Activated B cell treated with CpG ODN at 0.5 μM for 24 hours (primary cell): ENCODE measurements around the gene RPL9. TPM values are rescaled to one million over a fixed set of nuclear protein-coding genes. Genes with fewer than 3 reads are reported as not detected.
"Not testable (repeated sequence)": the region's sequence is repeated elsewhere in the genome, so short reads cannot be mapped to it uniquely, and the experiment has no call there.

Source experiments
- ATAC-seq: fragments of 200-7000 bp; cut with Tn5 transposase; one replicate; pipeline ENCODE4 v1.10.0; 2021; ENCODE audit warnings: low read depth, mild to moderate bottlenecking, moderate library complexity
- CTCF ChIA-PET: fragments of 350-600 bp; sonication (Branson Sonifier 250); formaldehyde crosslinking; loops from one replicate; lab custom pipeline; 2021; ENCODE audit warnings: antibody characterized with exemption; lab: Charles Lee
- POLR2A ChIA-PET: fragments of 350-600 bp; sonication (Branson Sonifier 250); formaldehyde crosslinking; loops from one replicate; lab custom pipeline; 2021; ENCODE audit warnings: antibody characterized with exemption; lab: Charles Lee
- DNase-seq: peaks from one replicate; pipeline ENCODE4 v3.0.0; 2022
- H3K27ac Mint-ChIP-seq: one replicate; pipeline ENCODE4 v1.8.0; 2020; ENCODE audit warnings: mixed read lengths
- H3K27me3 Mint-ChIP-seq: one replicate; pipeline ENCODE4 v1.8.0; 2021; ENCODE audit warnings: mixed read lengths
- H3K36me3 Mint-ChIP-seq: one replicate; pipeline ENCODE4 v1.8.0; 2021; ENCODE audit warnings: low read depth, mixed read lengths
- H3K4me1 Mint-ChIP-seq: one replicate; pipeline ENCODE4 v1.8.0; 2021; ENCODE audit warnings: mixed read lengths
- H3K4me3 Mint-ChIP-seq: one replicate; pipeline ENCODE4 v1.8.0; 2020; ENCODE audit warnings: mild to moderate bottlenecking, mixed read lengths
- H3K9me3 Mint-ChIP-seq: one replicate; pipeline ENCODE4 v1.8.0; 2020; ENCODE audit warnings: mixed read lengths
- intact Hi-C: fragments of 100-400 bp; cut with micrococcal nuclease; formaldehyde crosslinking; loops from one replicate; pipeline ENCODE4 v1.15.1; 2024
- total RNA-seq: library from RNA; stranded (reverse); gene quantifications from 2 replicates; pipeline ENCODE4 v1.2.3, GENCODE V29; 2022
- TF ChIP-seq, protein P1 (sequence below): fragments of 200-600 bp; IDR thresholded peaks from one replicate; pipeline ENCODE4 v1.8.0; 2022; ENCODE audit warnings: antibody characterized with exemption, mild to moderate bottlenecking

Gene RPL9
- total RNA-seq, 1 donor from 2014 or later: 2,632 TPM

DNA sequence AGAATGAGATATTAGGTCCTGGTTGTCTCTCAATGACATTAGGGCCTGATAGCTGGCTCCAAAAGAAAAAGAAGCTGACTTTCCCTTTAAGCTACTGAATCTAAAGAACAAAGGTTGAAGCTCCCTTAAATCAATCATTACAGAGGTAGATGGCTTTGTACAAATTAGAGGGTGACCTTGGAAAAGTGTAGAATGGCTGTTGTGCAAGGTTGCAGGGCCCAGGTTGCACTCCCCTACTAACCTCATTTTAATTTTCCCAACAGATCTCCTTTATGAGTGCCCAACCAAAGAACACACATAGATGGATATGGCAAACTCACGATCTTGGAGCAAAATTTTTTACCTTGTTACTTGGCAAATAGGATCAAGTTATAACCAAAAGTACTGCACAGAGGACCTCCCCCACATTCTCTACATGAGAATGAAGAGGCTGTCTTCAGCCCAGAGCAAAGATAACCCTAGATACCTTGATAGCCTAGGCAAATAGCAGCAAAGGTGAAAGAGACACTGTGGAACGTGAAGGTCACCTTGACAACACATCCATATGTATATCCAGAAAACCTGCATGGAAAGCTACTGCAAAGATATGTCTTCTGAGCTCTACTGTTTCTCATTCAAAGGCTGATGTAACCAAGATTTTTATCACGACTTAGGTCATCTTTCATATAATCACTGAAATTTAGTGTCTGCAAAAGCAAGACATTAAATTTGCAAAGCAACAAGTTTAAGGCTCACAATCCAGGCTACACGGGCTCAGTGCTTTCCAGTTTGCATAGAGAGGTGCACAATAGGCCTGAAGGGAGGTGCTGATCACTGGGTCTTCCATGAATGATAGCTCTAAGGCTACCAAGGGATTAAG lies 29.0 kb downstream of the RPL9 start:
- no peaks in the 10 kb centered on the region for H3K9me3 Mint-ChIP-seq
- CTCF ChIA-PET: no interaction called here
- POLR2A ChIA-PET: interaction anchor here (0.6 kb wide), 1 partner anchor 1347 kb away, joined by 3 read pairs; no protein-coding TSS in a partner anchor

GRCh38 chr4:39427520-39428114 lies 31.1 kb downstream of the RPL9 start:
- no peak for DNase-seq
- no peaks in the 10 kb centered on the region for H3K4me1 Mint-ChIP-seq
- H3K4me3 Mint-ChIP-seq: no peak overlapping the region
- H3K27me3 Mint-ChIP-seq: no peaks in the 10 kb centered on the region
- ChIA-PET CTCF (no interaction called here), POLR2A (interaction anchor here (0.6 kb wide), 1 partner anchor 105 kb away, joined by 3 read pairs; no protein-coding TSS in a partner anchor)
- TF ChIP-seq, protein P1, sequence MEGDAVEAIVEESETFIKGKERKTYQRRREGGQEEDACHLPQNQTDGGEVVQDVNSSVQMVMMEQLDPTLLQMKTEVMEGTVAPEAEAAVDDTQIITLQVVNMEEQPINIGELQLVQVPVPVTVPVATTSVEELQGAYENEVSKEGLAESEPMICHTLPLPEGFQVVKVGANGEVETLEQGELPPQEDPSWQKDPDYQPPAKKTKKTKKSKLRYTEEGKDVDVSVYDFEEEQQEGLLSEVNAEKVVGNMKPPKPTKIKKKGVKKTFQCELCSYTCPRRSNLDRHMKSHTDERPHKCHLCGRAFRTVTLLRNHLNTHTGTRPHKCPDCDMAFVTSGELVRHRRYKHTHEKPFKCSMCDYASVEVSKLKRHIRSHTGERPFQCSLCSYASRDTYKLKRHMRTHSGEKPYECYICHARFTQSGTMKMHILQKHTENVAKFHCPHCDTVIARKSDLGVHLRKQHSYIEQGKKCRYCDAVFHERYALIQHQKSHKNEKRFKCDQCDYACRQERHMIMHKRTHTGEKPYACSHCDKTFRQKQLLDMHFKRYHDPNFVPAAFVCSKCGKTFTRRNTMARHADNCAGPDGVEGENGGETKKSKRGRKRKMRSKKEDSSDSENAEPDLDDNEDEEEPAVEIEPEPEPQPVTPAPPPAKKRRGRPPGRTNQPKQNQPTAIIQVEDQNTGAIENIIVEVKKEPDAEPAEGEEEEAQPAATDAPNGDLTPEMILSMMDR: no peak
- ATAC-seq: no peak
- intact Hi-C loops: no loop called here
- no peaks in the 10 kb centered on the region for H3K36me3 Mint-ChIP-seq
- no peaks in the 10 kb centered on the region for H3K9me3 Mint-ChIP-seq
- no peak overlapping the region for H3K27ac Mint-ChIP-seq

More for the DNA sequence above, 29.0 kb downstream of the RPL9 start:
- intact Hi-C loops: no loop called here
- Mint-ChIP-seq H3K4me3 (no peak overlapping the region), H3K27me3 (no peaks in the 10 kb centered on the region), H3K27ac (no peak overlapping the region), H3K36me3 (no peaks in the 10 kb centered on the region), H3K4me1 (no peaks in the 10 kb centered on the region)
- DNase-seq: no peak
- TF ChIP-seq, protein P1: no peak
- no peak for ATAC-seq

GRCh38 chr4:39426728-39427127 lies 32.0 kb downstream of the RPL9 start:
- no peak overlapping the region for H3K27ac Mint-ChIP-seq

GRCh38 chr4:39425297-39425696 lies 33.4 kb downstream of the RPL9 start:
- H3K27ac Mint-ChIP-seq, H3K9me3 Mint-ChIP-seq, intact Hi-C loops, ATAC-seq, POLR2A ChIA-PET, H3K27me3 Mint-ChIP-seq, DNase-seq, H3K36me3 Mint-ChIP-seq, H3K4me3 Mint-ChIP-seq, H3K4me1 Mint-ChIP-seq, CTCF ChIA-PET: not testable (repeated sequence)

More at GRCh38 chr4:39426728-39427127, 32.0 kb downstream of the RPL9 start:
- TF ChIP-seq, protein P1: no peak
- CTCF ChIA-PET: no interaction called here
- no peak for ATAC-seq
- Mint-ChIP-seq H3K27me3 (no peaks in the 10 kb centered on the region), H3K4me3 (no peak overlapping the region), H3K4me1 (no peaks in the 10 kb centered on the region), H3K9me3 (no peaks in the 10 kb centered on the region), H3K36me3 (no peaks in the 10 kb centered on the region)
- intact Hi-C loops: no loop called here
- DNase-seq: no peak
- POLR2A ChIA-PET: no interaction called here

- ChIA-PET POLR2A (no interaction called here), CTCF (no interaction called here)
- no peaks in the 10 kb centered on the region for H3K36me3 Mint-ChIP-seq
- no peaks in the 10 kb centered on the region for H3K27me3 Mint-ChIP-seq
- H3K9me3 Mint-ChIP-seq: no peaks in the 10 kb centered on the region
- no peak for ATAC-seq
- TF ChIP-seq, protein P1: no peak
- H3K27ac Mint-ChIP-seq: no peak overlapping the region
- no peak overlapping the region for H3K4me3 Mint-ChIP-seq
- DNase-seq: no peak
- H3K4me1 Mint-ChIP-seq: no peaks in the 10 kb centered on the region
- intact Hi-C loops: no loop called here
Measured at GRCh38 chr4:39422247-39422646, 36.5 kb downstream of the RPL9 start.
